ENCODE measurements around the gene EFNA5.

Gene EFNA5

GRCh38 chr5:107391787-107392186, 278.9 kb downstream of the EFNA5 start:
- no peak for DNase-seq (ENCODE audit: low read depth)

- DNase-seq (ENCODE audit: low read depth), result no peak
Observed at GRCh38 chr5:107389775-107390148, 281.0 kb downstream of the EFNA5 start.

GRCh38 chr5:107389130-107389774, 281.5 kb downstream of the EFNA5 start:
- no peak for DNase-seq (ENCODE audit: low read depth)

- no peak for DNase-seq (ENCODE audit: low read depth)
Observed at GRCh38 chr5:107388141-107388861, 282.4 kb downstream of the EFNA5 start.

- DNase-seq (ENCODE audit: low read depth), result no peak
Observed at GRCh38 chr5:107387526-107388140, 283.1 kb downstream of the EFNA5 start.

GRCh38 chr5:107385708-107386107, 285.0 kb downstream of the EFNA5 start:
- DNase-seq (ENCODE audit: low read depth), result no peak

GRCh38 chr5:107384256-107384655, 286.5 kb downstream of the EFNA5 start:
- DNase-seq (ENCODE audit: low read depth), result no peak

GRCh38 chr5:107383414-107383813, 287.3 kb downstream of the EFNA5 start:
- DNase-seq (ENCODE audit: low read depth), result no peak

GRCh38 chr5:107381189-107381856, 289.4 kb downstream of the EFNA5 start:
- no peak for DNase-seq (ENCODE audit: low read depth)

- no peak for DNase-seq (ENCODE audit: low read depth)
Observed at GRCh38 chr5:107380654-107381053, 290.1 kb downstream of the EFNA5 start.

- no peak for DNase-seq (ENCODE audit: low read depth)
Observed at GRCh38 chr5:107378218-107378899, 292.4 kb downstream of the EFNA5 start.

GRCh38 chr5:107377277-107377609, 293.5 kb downstream of the EFNA5 start:
- no peak for DNase-seq (ENCODE audit: low read depth)

GRCh38 chr5:107376546-107377276, 294.0 kb downstream of the EFNA5 start:
- no peak for DNase-seq (ENCODE audit: low read depth)

GRCh38 chr5:107373549-107374263, 297.0 kb downstream of the EFNA5 start:
- no peak for DNase-seq (ENCODE audit: low read depth)

- no peak for DNase-seq (ENCODE audit: low read depth)
Observed at GRCh38 chr5:107372723-107373450, 297.9 kb downstream of the EFNA5 start.

GRCh38 chr5:107370396-107370968, 300.3 kb downstream of the EFNA5 start:
- no peak for DNase-seq (ENCODE audit: low read depth)

GRCh38 chr5:107369622-107370021, 301.1 kb downstream of the EFNA5 start:
- DNase-seq (ENCODE audit: low read depth), result no peak

GRCh38 chr5:107368615-107369014, 302.1 kb downstream of the EFNA5 start:
- DNase-seq (ENCODE audit: low read depth), result no peak

- DNase-seq (ENCODE audit: low read depth), result no peak
Observed at GRCh38 chr5:107367939-107368338, 302.8 kb downstream of the EFNA5 start.

- no peak for DNase-seq (ENCODE audit: low read depth)
Observed at GRCh38 chr5:107367480-107367879, 303.3 kb downstream of the EFNA5 start.

Data from CMK (cell line).